ENCODE data around the gene STK32C.

STK32C gene

DNA sequence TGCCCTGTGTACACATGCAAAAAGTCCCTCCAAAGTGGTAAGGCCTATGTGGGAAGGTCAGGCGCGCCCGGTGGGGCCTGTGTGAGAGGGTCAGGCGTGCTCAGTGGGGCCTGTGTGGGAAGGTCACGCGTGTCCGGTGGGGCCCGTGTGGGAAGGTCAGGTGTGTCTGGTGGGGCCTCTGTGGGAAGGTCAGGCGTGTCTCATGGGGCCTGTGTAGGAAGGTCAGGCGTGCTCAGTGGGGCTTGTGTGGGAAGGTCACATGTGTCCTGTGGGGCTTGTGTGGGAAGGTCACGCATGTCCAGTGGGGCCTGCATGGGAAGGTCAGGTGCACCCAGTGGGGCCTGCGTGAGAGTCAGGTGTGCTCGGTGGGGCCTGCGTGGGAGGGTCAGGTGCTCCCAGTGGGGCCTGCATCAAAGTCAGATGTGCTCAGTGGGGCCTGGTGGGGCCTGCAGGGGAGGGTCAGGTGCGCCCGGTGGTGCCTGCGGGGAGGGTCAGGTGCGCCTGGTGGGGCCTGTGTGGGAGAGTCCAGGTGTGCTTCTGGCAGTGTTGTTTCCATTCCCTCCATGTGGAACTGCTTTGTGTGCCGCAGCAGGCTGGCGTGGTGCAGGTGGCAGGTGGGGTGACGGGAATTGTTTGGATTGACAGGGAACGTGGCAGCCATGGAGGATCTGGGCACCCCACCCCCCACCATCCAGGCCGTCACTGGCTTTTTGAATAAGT, 39.6 kb upstream of the STK32C start:
- TF ChIP-seq, protein P1, sequence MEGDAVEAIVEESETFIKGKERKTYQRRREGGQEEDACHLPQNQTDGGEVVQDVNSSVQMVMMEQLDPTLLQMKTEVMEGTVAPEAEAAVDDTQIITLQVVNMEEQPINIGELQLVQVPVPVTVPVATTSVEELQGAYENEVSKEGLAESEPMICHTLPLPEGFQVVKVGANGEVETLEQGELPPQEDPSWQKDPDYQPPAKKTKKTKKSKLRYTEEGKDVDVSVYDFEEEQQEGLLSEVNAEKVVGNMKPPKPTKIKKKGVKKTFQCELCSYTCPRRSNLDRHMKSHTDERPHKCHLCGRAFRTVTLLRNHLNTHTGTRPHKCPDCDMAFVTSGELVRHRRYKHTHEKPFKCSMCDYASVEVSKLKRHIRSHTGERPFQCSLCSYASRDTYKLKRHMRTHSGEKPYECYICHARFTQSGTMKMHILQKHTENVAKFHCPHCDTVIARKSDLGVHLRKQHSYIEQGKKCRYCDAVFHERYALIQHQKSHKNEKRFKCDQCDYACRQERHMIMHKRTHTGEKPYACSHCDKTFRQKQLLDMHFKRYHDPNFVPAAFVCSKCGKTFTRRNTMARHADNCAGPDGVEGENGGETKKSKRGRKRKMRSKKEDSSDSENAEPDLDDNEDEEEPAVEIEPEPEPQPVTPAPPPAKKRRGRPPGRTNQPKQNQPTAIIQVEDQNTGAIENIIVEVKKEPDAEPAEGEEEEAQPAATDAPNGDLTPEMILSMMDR (conservative IDR thresholded peaks at IDR 0.05; ENCODE audit: low read depth, low read length): no peak
- no peak for DNase-seq (ENCODE audit: low read depth)
- no peak overlapping the region for H3K4me3 ChIP-seq (ENCODE audit: low read depth, low read length)

DNA sequence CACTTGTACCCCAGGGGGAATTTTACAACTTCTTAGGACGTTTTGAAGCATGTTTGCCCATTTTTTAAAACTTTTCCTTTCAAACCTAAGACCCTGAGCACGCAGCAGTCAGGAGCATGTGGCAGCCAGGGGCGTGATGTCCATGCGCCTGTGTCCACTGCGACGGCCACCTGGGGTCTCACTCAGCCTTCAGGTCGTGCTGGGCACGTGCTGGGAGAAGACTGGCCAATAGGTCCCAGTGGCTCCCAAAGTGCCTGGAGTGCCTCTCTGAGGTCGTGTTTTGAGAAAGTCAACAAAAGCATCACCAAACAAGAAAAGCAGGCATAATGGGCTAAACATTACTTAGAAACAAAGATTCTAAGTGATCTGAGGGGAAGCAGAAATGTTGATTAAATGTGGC, 39.1 kb upstream of the STK32C start:
- TF ChIP-seq, protein P1 (conservative IDR thresholded peaks at IDR 0.05; ENCODE audit: low read depth, low read length): no peak
- no peak for DNase-seq (ENCODE audit: low read depth)
- H3K4me3 ChIP-seq (ENCODE audit: low read depth, low read length): no peak overlapping the region

DNA sequence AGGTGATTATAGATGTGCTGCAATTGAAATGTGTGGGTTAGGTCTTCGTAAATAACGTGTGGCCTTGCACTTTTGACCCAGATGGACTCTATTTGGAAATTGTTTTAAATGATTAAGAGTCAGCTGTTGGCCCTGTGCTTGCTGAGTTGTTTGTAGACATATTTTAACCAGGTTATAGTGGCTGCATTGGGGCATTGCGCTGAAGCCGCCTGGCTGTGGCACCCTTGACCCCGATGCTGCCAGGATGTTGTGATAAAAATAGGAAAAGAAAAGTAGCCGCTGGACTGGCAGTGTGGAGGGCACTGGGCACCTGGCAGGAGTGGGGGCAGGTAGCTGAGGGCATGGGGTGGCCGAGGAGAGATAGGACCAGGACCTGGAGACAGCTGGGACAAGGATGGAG, 37.6 kb upstream of the STK32C start:
- no peak overlapping the region for H3K4me3 ChIP-seq (ENCODE audit: low read depth, low read length)
- no peak for DNase-seq (ENCODE audit: low read depth)
- TF ChIP-seq, protein P1 (conservative IDR thresholded peaks at IDR 0.05; ENCODE audit: low read depth, low read length): no peak

DNA sequence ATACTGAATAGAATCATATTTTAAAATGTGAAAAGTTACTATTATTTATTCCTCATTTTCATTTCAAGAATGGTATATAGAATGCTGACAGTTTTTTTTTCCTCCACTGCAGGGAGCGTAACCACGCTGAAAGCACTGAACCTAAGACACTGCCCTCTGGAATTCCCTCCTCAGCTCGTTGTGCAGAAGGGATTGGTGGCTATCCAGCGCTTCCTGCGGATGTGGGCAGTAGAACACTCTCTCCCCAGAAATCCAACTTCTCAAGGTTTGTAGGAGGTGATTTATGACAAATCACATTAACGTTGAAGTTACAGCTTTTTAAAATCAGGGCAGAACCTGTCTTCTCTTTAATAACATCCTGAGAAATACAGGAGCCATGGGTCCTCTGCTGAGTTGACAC, 36.6 kb upstream of the STK32C start:
- DNase-seq (ENCODE audit: low read depth): no peak
- TF ChIP-seq, protein P1 (conservative IDR thresholded peaks at IDR 0.05; ENCODE audit: low read depth, low read length): no peak
- no peak overlapping the region for H3K4me3 ChIP-seq (ENCODE audit: low read depth, low read length)

DNA sequence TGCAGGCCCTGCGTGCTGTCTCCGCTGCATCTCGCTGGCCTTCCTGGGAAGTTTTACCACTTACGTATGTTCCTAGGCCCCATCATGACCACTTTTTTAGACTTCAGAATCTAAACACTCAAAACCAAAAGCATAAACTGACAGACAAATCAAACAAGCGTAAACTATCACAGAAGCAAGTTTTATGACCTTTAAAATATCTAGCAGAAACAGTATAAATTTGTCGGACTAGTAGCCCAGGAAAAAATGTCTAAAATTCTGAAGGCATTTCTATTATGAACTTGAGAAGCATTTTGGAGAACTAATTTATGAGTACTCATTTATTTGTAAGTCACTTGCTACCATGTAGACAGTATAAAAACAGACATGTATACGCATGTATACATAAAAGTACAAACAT, 34.8 kb upstream of the STK32C start:
- TF ChIP-seq, protein P1 (conservative IDR thresholded peaks at IDR 0.05; ENCODE audit: low read depth, low read length): no peak
- H3K4me3 ChIP-seq (ENCODE audit: low read depth, low read length): no peak overlapping the region
- no peak for DNase-seq (ENCODE audit: low read depth)

DNA sequence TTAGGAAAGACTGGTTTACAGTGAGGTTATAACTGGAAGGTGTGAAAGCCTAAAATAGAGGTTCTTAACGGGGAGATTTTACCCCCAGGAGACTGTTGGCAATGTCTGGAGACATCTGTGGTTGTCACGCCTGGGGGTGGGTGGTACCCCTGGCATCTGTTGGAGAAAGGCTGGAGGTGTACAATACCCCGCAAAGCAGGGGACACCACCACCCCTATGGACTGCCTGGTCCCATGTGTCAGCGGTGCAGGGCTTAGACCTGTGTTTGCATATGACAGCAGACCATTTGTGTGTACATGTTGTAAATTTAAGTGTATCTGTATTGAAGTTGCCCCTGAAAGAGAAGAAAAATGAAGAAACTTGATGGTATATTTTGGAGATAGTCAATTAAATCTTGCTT, 34.0 kb upstream of the STK32C start:
- H3K4me3 ChIP-seq (ENCODE audit: low read depth, low read length): no peak overlapping the region
- TF ChIP-seq, protein P1 (conservative IDR thresholded peaks at IDR 0.05; ENCODE audit: low read depth, low read length): no peak
- DNase-seq (ENCODE audit: low read depth): no peak

DNA sequence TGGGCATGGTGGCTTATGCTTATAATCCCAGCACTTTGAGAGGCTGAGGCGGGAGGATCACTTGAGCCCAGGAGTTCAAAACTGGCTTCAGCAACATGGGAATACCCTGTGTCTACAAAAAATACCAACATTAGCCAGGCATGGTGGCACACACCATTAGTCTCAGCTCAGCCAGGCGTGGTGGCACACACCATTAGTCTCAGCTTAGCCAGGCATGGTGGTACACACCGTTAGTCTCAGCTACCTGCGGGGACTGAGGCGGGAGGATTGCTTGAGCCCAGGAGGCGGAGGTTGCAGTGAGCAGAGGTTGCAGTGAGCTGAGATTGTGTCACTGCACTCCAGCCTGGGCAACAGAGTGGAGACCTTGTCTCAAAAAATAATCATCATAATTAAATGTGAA, 33.3 kb upstream of the STK32C start:
- TF ChIP-seq, protein P1 (conservative IDR thresholded peaks at IDR 0.05; ENCODE audit: low read depth, low read length): no peak
- no peak for DNase-seq (ENCODE audit: low read depth)

More for the DNA sequence above, 33.3 kb upstream of the STK32C start:
- H3K4me3 ChIP-seq (ENCODE audit: low read depth, low read length): no peak overlapping the region

Data from choroid plexus epithelial cell (primary cell).